Activated T-cell treated with anti-CD3 and anti-CD28 coated beads, Interleukin-2, amount 50 U/mL, for 4 hours (primary cell): Measurements from ENCODE around the gene DAP. TPM values are rescaled to one million over a fixed set of nuclear protein-coding genes. Genes with fewer than 3 reads are reported as not detected.

Source experiments
- ATAC-seq, 2 donors: fragments of 200-7000 bp; cut with Tn5 transposase; one replicate each; pipeline ENCODE4 v1.10.0; 2021
- DNase-seq: peaks from one replicate; pipeline ENCODE4 v3.0.0-alpha.2; 2020
- H3K27me3 Mint-ChIP-seq: one replicate; pipeline ENCODE4 v1.8.0; 2021; ENCODE audit warnings: low read depth, mixed read lengths
- H3K36me3 Mint-ChIP-seq: one replicate; pipeline ENCODE4 v1.8.0; 2022; ENCODE audit warnings: mixed read lengths; ENCODE audit not compliant: insufficient read depth
- H3K4me1 Mint-ChIP-seq: one replicate; pipeline ENCODE4 v1.8.0; 2021; ENCODE audit warnings: low read depth, mixed read lengths
- H3K4me3 Mint-ChIP-seq: one replicate; pipeline ENCODE4 v1.8.0; 2021; ENCODE audit warnings: mild to moderate bottlenecking, moderate library complexity, mixed read lengths
- H3K9me3 Mint-ChIP-seq: one replicate; pipeline ENCODE4 v1.8.0; 2021; ENCODE audit warnings: mixed read lengths
- total RNA-seq, 3 donors: library from RNA; stranded (reverse); gene quantifications; one replicate each; pipeline ENCODE4 v1.2.1, GENCODE V29; 2021

Gene DAP
- total RNA-seq, 3 donors from 2014 or later: 40.2 to 46.1 (median 42.7) TPM

GRCh38 chr5:10750909-10751308, 10.1 kb downstream of the DAP start:
- H3K27me3 Mint-ChIP-seq: no peaks in the 10 kb centered on the region
- no peak for ATAC-seq
- no peak overlapping the region for H3K4me3 Mint-ChIP-seq
- peaks cover 11% of the 10 kb centered on the region for H3K4me1 Mint-ChIP-seq
- H3K9me3 Mint-ChIP-seq: no peaks in the 10 kb centered on the region
- H3K36me3 Mint-ChIP-seq: peaks cover 42% of the 10 kb centered on the region
- no peak for DNase-seq

- no peaks in the 10 kb centered on the region for H3K9me3 Mint-ChIP-seq
- H3K36me3 Mint-ChIP-seq: peaks cover 45% of the 10 kb centered on the region
- H3K27me3 Mint-ChIP-seq: no peaks in the 10 kb centered on the region
- DNase-seq: no peak
- H3K4me3 Mint-ChIP-seq: no peak overlapping the region
- ATAC-seq: no peak
- H3K4me1 Mint-ChIP-seq: no peaks in the 10 kb centered on the region
Measured at GRCh38 chr5:10747678-10748622, 13.1 kb downstream of the DAP start.

- ATAC-seq (no peak), DNase-seq (no peak)
- H3K4me3 Mint-ChIP-seq: no peak overlapping the region
- H3K4me1 Mint-ChIP-seq: no peaks in the 10 kb centered on the region
- H3K36me3 Mint-ChIP-seq: peaks cover 50% of the 10 kb centered on the region
- no peaks in the 10 kb centered on the region for H3K27me3 Mint-ChIP-seq
- H3K9me3 Mint-ChIP-seq: no peaks in the 10 kb centered on the region
Measured at GRCh38 chr5:10746711-10747110, 14.3 kb downstream of the DAP start.

- Mint-ChIP-seq H3K36me3 (peaks cover 65% of the 10 kb centered on the region), H3K4me3 (no peak overlapping the region), H3K27me3 (no peaks in the 10 kb centered on the region), H3K4me1 (no peaks in the 10 kb centered on the region), H3K9me3 (peaks cover 9% of the 10 kb centered on the region)
- no peak for DNase-seq
- no peak for ATAC-seq
Measured at GRCh38 chr5:10745133-10745532, 15.9 kb downstream of the DAP start.

GRCh38 chr5:10744681-10745080, 16.4 kb downstream of the DAP start:
- no peak for ATAC-seq
- no peaks in the 10 kb centered on the region for H3K27me3 Mint-ChIP-seq
- H3K9me3 Mint-ChIP-seq: peaks cover 9% of the 10 kb centered on the region
- H3K4me3 Mint-ChIP-seq: no peak overlapping the region
- DNase-seq: no peak
- H3K36me3 Mint-ChIP-seq: peaks cover 66% of the 10 kb centered on the region
- no peaks in the 10 kb centered on the region for H3K4me1 Mint-ChIP-seq

- DNase-seq (no peak), ATAC-seq (no peak)
- H3K4me3 Mint-ChIP-seq: no peak overlapping the region
- peaks cover 65% of the 10 kb centered on the region for H3K36me3 Mint-ChIP-seq
- no peaks in the 10 kb centered on the region for H3K27me3 Mint-ChIP-seq
- peaks cover 9% of the 10 kb centered on the region for H3K9me3 Mint-ChIP-seq
- H3K4me1 Mint-ChIP-seq: no peaks in the 10 kb centered on the region
Measured at GRCh38 chr5:10743951-10744350, 17.1 kb downstream of the DAP start.

- peaks cover 9% of the 10 kb centered on the region for H3K9me3 Mint-ChIP-seq
- ATAC-seq (no peak), DNase-seq (no peak)
- peaks cover 65% of the 10 kb centered on the region for H3K36me3 Mint-ChIP-seq
- no peaks in the 10 kb centered on the region for H3K27me3 Mint-ChIP-seq
- H3K4me3 Mint-ChIP-seq: no peak overlapping the region
- peaks cover 2% of the 10 kb centered on the region for H3K4me1 Mint-ChIP-seq
Measured at GRCh38 chr5:10743526-10743925, 17.5 kb downstream of the DAP start.

GRCh38 chr5:10741661-10742060, 19.4 kb downstream of the DAP start:
- ATAC-seq: no peak
- Mint-ChIP-seq H3K36me3 (peaks cover 61% of the 10 kb centered on the region), H3K4me1 (peaks cover 5% of the 10 kb centered on the region), H3K27me3 (no peaks in the 10 kb centered on the region), H3K4me3 (no peak overlapping the region), H3K9me3 (peaks cover 9% of the 10 kb centered on the region)
- DNase-seq: no peak

- no peak for DNase-seq
- no peak for ATAC-seq
Measured at GRCh38 chr5:10740384-10740783, 20.6 kb downstream of the DAP start.

GRCh38 chr5:10737880-10738279, 23.2 kb downstream of the DAP start:
- no peak for ATAC-seq
- no peak for DNase-seq
- Mint-ChIP-seq H3K4me3 (no peak overlapping the region), H3K4me1 (peaks cover 9% of the 10 kb centered on the region), H3K36me3 (peaks cover 40% of the 10 kb centered on the region), H3K9me3 (peaks cover 9% of the 10 kb centered on the region), H3K27me3 (no peaks in the 10 kb centered on the region)

More at GRCh38 chr5:10740384-10740783, 20.6 kb downstream of the DAP start:
- Mint-ChIP-seq H3K9me3 (peaks cover 9% of the 10 kb centered on the region), H3K27me3 (no peaks in the 10 kb centered on the region), H3K4me3 (no peak overlapping the region), H3K36me3 (peaks cover 56% of the 10 kb centered on the region), H3K4me1 (peaks cover 7% of the 10 kb centered on the region)

GRCh38 chr5:10736808-10737207, 24.2 kb downstream of the DAP start:
- H3K4me3 Mint-ChIP-seq: no peak overlapping the region
- peaks cover 9% of the 10 kb centered on the region for H3K9me3 Mint-ChIP-seq
- DNase-seq: no peak
- H3K27me3 Mint-ChIP-seq: no peaks in the 10 kb centered on the region
- peaks cover 39% of the 10 kb centered on the region for H3K36me3 Mint-ChIP-seq
- no peak for ATAC-seq
- H3K4me1 Mint-ChIP-seq: peaks cover 12% of the 10 kb centered on the region

- H3K4me1 Mint-ChIP-seq: peaks cover 12% of the 10 kb centered on the region
Measured at GRCh38 chr5:10736354-10736753, 24.7 kb downstream of the DAP start.

GRCh38 chr5:10735569-10736276, 25.3 kb downstream of the DAP start:
- Mint-ChIP-seq H3K9me3 (peaks cover 5% of the 10 kb centered on the region), H3K4me3 (no peak overlapping the region), H3K4me1 (peaks cover 12% of the 10 kb centered on the region), H3K27me3 (no peaks in the 10 kb centered on the region), H3K36me3 (peaks cover 29% of the 10 kb centered on the region)
- no peak for ATAC-seq
- DNase-seq: no peak

More at GRCh38 chr5:10736354-10736753, 24.7 kb downstream of the DAP start:
- DNase-seq (no peak), ATAC-seq (no peak)
- Mint-ChIP-seq H3K9me3 (peaks cover 9% of the 10 kb centered on the region), H3K4me3 (no peak overlapping the region), H3K27me3 (no peaks in the 10 kb centered on the region), H3K36me3 (peaks cover 35% of the 10 kb centered on the region)

GRCh38 chr5:10734832-10735523, 26.1 kb downstream of the DAP start:
- Mint-ChIP-seq H3K27me3 (no peaks in the 10 kb centered on the region), H3K36me3 (peaks cover 22% of the 10 kb centered on the region), H3K4me1 (peaks cover 12% of the 10 kb centered on the region), H3K9me3 (no peaks in the 10 kb centered on the region), H3K4me3 (no peak overlapping the region)
- no peak for DNase-seq
- ATAC-seq: no peak
